Measurements from ENCODE around the gene ARSA.

ARSA gene

DNA sequence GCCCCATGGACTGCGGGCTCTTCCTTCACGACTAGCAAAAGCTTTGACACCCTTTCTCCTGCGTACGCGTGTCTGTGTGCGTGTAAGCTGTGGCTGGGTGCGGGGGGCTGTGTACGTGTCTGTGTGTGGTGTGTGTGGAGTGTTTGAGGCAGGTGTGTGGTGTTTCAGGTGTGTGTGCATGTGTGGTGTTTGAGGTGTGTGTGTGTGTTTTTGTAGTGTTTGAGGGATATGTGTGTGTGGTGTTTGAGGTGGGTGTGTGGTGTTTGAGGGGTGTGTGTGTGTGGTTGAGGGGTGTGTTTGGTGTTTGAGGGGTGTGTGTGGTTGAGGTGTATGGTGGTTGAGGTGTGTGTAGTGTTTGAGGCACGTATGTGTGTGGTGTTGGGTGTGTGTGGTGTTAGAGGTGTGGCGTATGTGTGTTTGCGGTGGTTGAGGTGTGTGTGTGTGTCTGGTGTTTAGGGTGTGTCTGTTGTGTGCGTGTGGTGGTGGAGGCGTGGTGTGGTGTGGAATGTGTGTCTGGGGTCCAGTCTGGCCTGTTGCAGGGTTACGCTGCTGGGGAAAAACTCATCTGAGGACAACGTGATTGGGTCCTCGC, 687 bp upstream of the ARSA start:
- Histone ChIP-seq H3K4me3 (peak overlapping the region; percentile 79), H3K27ac (peak overlapping the region in 1 of 2 donors; percentile 66)
- no peak for DNase-seq (ENCODE audit: low spot score)
- TF ChIP-seq, protein P1, sequence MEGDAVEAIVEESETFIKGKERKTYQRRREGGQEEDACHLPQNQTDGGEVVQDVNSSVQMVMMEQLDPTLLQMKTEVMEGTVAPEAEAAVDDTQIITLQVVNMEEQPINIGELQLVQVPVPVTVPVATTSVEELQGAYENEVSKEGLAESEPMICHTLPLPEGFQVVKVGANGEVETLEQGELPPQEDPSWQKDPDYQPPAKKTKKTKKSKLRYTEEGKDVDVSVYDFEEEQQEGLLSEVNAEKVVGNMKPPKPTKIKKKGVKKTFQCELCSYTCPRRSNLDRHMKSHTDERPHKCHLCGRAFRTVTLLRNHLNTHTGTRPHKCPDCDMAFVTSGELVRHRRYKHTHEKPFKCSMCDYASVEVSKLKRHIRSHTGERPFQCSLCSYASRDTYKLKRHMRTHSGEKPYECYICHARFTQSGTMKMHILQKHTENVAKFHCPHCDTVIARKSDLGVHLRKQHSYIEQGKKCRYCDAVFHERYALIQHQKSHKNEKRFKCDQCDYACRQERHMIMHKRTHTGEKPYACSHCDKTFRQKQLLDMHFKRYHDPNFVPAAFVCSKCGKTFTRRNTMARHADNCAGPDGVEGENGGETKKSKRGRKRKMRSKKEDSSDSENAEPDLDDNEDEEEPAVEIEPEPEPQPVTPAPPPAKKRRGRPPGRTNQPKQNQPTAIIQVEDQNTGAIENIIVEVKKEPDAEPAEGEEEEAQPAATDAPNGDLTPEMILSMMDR (IDR thresholded peaks at IDR 0.05): no peak

DNA sequence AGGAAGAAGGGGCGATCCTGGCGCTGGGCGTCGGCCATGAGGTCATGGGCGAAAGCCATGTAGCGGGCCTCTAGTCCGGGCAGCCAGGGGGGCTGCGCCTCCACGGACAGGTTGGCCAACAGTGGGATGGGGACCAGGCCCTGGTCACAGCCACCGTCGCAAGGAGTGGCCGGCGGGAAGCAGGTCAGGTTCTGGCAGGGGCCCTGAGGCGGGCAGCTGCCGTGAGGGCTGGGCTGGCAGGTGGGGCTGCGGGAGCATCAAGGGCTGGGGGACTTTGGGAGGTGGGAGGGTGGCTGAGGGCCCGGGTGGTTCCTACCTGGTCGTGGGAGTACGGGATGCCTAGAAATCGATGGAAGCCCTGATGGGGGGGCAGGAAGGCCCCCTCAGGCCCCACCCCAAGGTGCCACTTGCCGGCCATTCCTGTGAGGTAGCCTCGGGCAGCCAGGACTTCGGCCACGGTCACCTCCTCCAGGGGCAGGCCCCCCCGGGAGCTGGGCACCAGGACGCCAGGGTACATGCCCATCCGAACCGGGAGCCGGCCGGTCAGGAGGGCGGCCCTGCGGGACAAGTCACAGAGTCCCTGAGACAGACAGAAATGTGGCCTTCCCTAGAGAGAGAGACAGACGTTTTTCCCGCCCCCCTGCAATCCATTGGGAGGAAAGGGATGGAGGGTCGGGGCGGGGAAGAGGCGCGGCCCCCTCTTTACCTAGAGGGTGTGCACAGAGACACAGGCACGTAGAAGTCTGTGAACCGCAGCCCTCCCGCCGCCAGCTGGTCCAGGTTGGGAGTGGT, 906 bp downstream of the ARSA start:
- peak overlapping the region; percentile 79 for H3K4me3 ChIP-seq
- DNase-seq (ENCODE audit: low spot score): no peak
- peak overlapping the region in 1 of 2 donors; percentile 62 for H3K27ac ChIP-seq
- TF ChIP-seq, protein P1 (IDR thresholded peaks at IDR 0.05): no peak

DNA sequence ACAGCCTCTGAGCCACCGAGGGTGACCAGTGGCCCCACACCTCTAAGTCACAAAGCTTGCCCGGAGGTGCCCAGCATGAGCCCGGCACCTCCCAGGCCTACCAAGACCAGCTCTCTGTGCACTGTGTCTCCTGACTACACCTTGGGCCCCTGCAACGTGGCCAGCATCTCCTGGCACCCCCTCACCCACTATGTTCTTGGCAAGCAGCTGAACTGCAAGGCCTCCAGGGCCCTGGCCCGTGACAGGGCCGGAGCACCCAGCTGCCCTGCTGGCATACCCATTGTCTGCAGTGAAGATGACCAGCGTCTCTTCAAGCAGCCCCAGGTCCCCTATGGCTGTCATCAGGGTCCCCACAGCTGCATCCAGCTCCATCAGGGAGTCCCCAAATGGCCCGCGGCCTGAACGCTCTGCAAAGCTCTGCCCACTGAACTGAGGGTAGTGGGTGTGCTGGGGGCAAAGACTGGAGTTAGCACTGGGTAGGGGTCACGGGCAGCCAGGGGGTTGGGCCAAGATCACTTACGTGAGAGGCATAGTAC, 1.6 kb downstream of the ARSA start:
- TF ChIP-seq, protein P1 (IDR thresholded peaks at IDR 0.05): no peak
- DNase-seq (ENCODE audit: low spot score): no peak
- no peak overlapping the region for H3K27ac ChIP-seq
- no peak overlapping the region for H3K4me3 ChIP-seq

GRCh38 chr22:50625568-50626313, 2.2 kb downstream of the ARSA start:
- TF ChIP-seq, protein P1 (IDR thresholded peaks at IDR 0.05): no peak

GRCh38 chr22:50625131-50625567, 2.8 kb downstream of the ARSA start:
- TF ChIP-seq, protein P1 (IDR thresholded peaks at IDR 0.05): no peak
- Histone ChIP-seq H3K4me3 (no peak overlapping the region), H3K27ac (no peak overlapping the region)
- no peak for DNase-seq (ENCODE audit: low spot score)

More at GRCh38 chr22:50625568-50626313, 2.2 kb downstream of the ARSA start:
- Histone ChIP-seq H3K4me3 (no peak overlapping the region), H3K27ac (no peak overlapping the region)
- DNase-seq (ENCODE audit: low spot score): no peak

DNA sequence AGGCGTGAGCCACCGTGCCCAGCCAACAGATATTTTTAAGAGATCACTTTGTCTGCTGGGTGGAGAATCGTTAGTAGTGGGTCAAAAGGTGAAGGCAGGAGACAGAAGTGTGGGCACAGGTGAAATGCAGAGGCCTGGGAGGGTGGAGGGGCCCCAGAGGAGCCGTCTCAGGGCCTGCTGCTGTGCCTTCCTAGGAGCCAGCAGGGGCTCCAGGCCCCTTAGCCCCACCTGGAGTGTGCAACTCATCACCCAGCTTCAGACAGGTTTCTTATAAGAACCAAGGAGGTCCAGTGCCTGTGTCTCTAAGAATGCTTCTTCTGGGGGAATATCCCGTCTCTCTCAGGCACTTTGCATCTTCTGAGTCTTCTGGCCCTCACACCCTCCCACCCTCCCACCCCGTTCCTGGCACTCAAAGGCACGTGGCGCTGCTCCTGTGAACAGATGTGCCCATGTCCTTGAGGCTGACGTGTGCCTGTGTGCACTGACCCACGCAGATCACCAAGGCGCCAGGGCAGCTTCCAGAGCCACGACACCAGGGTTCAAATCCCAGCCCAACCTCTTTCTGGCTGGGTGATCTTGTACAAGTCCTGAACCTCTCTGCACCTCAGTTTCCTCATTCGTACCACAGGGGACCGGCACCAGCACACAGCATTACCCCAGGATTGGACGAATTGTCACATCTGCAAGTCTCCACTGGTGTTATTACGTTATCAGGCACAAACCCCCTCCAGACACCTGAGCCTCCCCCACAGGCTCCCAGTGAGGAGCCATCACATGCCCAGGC, 3.4 kb downstream of the ARSA start:
- DNase-seq (ENCODE audit: low spot score): no peak
- Histone ChIP-seq H3K4me3 (no peak overlapping the region), H3K27ac (no peak overlapping the region)
- TF ChIP-seq, protein P1 (IDR thresholded peaks at IDR 0.05): no peak
